ENCODE results near the gene MED16.

Gene MED16

DNA sequence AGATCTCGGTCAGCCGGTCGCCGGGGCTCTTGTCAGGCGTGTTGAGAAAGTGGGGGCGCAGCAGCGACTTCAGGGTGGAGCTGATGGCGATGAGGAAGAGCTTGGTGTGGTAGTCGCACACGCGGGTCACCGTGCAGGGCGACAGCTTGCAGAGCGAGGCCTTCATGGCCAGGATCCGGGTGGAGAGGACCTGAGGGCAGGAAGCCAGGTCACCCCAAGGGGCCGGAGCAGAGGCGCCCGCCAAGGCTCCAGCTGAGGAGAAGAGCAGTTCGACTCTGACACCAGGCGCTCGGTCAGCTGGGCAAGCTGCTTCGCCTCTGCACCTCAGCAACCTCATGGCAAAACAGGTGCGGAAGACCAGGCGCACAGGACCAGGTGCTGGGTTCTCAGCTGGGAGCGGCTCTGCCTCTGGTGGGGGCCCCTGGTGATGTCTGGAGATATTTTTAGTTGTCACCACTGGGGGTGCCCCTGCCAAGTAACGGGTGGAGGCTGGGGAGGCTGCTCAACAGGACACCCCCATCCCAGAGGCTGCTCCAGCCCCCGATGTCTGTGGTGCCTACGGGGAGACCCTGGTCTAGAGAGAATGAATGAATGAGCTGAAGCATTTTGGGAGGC lies 17.6 kb downstream of the MED16 start:
- TF ChIP-seq FOXP2 (optimal IDR thresholded peaks at IDR 0.05; ENCODE audit: borderline replicate concordance, extremely low read depth, extremely low read length, insufficient read depth) (no peak), REST (IDR thresholded peaks at IDR 0.05; ENCODE audit: insufficient read depth in 1 of 2, low read depth in 2 of 2, low read length in 2 of 2) (no peak), TAF1 (IDR thresholded peaks at IDR 0.05; ENCODE audit: borderline replicate concordance, insufficient read depth, low read length) (no peak), POLR2AphosphoS5 (IDR thresholded peaks at IDR 0.05; ENCODE audit: low read depth, low read length) (no peak), SIN3A (IDR thresholded peaks at IDR 0.05; ENCODE audit: borderline replicate concordance, insufficient read depth, low read length) (no peak)

GRCh38 chr19:873561-874041 lies 19.4 kb downstream of the MED16 start:
- TF ChIP-seq FOXP2 (optimal IDR thresholded peaks at IDR 0.05; ENCODE audit: borderline replicate concordance, extremely low read depth, extremely low read length, insufficient read depth) (no peak), REST (IDR thresholded peaks at IDR 0.05; ENCODE audit: insufficient read depth in 1 of 2, low read depth in 2 of 2, low read length in 2 of 2) (no peak), POLR2AphosphoS5 (IDR thresholded peaks at IDR 0.05; ENCODE audit: low read depth, low read length) (no peak), SIN3A (IDR thresholded peaks at IDR 0.05; ENCODE audit: borderline replicate concordance, insufficient read depth, low read length) (no peak), TAF1 (IDR thresholded peaks at IDR 0.05; ENCODE audit: borderline replicate concordance, insufficient read depth, low read length) (no peak)

DNA sequence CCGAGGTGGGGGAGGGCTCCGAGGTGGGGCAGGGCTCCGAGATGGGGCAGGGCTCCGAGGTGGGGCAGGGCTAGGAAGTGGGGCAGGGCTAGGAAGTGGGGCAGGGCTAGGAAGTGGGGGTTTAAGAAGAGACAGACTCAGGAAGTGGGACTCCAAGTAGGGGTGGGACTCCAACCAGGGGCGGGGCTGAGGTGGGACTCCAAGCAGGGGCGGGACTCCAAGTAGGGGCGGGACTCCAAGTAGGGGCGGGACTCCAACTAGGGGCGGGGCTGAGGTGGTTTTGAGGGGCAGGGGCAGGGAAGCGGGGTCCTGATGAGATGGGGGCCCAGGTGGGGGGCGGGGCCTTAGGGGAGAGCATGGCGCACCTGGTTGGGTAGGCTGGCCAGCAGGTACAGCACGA lies 19.9 kb downstream of the MED16 start:
- no peak for TF ChIP-seq TAF1 (IDR thresholded peaks at IDR 0.05; ENCODE audit: borderline replicate concordance, insufficient read depth, low read length)
- TF ChIP-seq SIN3A (IDR thresholded peaks at IDR 0.05; ENCODE audit: borderline replicate concordance, insufficient read depth, low read length) = no peak
- TF ChIP-seq FOXP2 (optimal IDR thresholded peaks at IDR 0.05; ENCODE audit: borderline replicate concordance, extremely low read depth, extremely low read length, insufficient read depth) = no peak
- TF ChIP-seq REST (IDR thresholded peaks at IDR 0.05; ENCODE audit: insufficient read depth in 1 of 2, low read depth in 2 of 2, low read length in 2 of 2) = no peak

- TF ChIP-seq FOXP2 (optimal IDR thresholded peaks at IDR 0.05; ENCODE audit: borderline replicate concordance, extremely low read depth, extremely low read length, insufficient read depth) = peak; percentile 39
- TF ChIP-seq TAF1 (IDR thresholded peaks at IDR 0.05; ENCODE audit: borderline replicate concordance, insufficient read depth, low read length) = no peak
- TF ChIP-seq POLR2AphosphoS5 (IDR thresholded peaks at IDR 0.05; ENCODE audit: low read depth, low read length) = no peak
- no peak for TF ChIP-seq REST (IDR thresholded peaks at IDR 0.05; ENCODE audit: insufficient read depth in 1 of 2, low read depth in 2 of 2, low read length in 2 of 2)
- TF ChIP-seq SIN3A (IDR thresholded peaks at IDR 0.05; ENCODE audit: borderline replicate concordance, insufficient read depth, low read length) = no peak
These were observed 20.6 kb downstream of the MED16 start for GRCh38 chr19:872266-872951.

Measured in PFSK-1 (cell line).